Measurements from ENCODE around the gene AIPL1. TPM values are rescaled to one million over a fixed set of nuclear protein-coding genes. Genes with fewer than 3 reads are reported as not detected.

The AIPL1 gene
- total and polyA plus RNA-seq, 2 experiments from 2014 or later: 0.17 to 0.24 TPM

- no peak overlapping the region for H3K4me3 Mint-ChIP-seq
- no peak overlapping the region for H3K4me2 ChIP-seq
- H3K4me1 Mint-ChIP-seq: no peaks in the 10 kb centered on the region; the same call in 2 of the 3 replicates
- 0 out of 2 replicates have a peak, but pooled peaks cover 3% of the 10 kb centered on the region for H3K36me3 ChIP-seq (ENCODE audit: insufficient read depth)
- H3K27me3 Mint-ChIP-seq (ENCODE audit: insufficient read depth, low read depth, poor library complexity): peaks cover 4% of the 10 kb centered on the region
- H3K27ac ChIP-seq (ENCODE audit: low read depth): no peak overlapping the region
- H3K9me2 ChIP-seq (ENCODE audit: insufficient read depth): no peaks in the 10 kb centered on the region
- H3K4me1 ChIP-seq (ENCODE audit: insufficient read depth): no peaks in the 10 kb centered on the region
- no peaks in the 10 kb centered on the region for H3F3A ChIP-seq (replicated peaks; ENCODE audit: low read depth)
- no peak overlapping the region for H2AFZ ChIP-seq
- H3K36me3 Mint-ChIP-seq (ENCODE audit: low read depth): peaks cover 13% of the 10 kb centered on the region; the same call in 2 of the 3 replicates
- no peaks in the 10 kb centered on the region for H3K79me2 ChIP-seq (replicated peaks; ENCODE audit: insufficient read depth)
- ATAC-seq (no peak), DNase-seq (ENCODE audit: low spot score) (no peak)
- peaks cover 20% of the 10 kb centered on the region for H3K9me3 Mint-ChIP-seq
- H4K20me1 ChIP-seq (replicated peaks; ENCODE audit: insufficient read depth): no peaks in the 10 kb centered on the region
- no peaks in the 10 kb centered on the region for H3K27me3 ChIP-seq (ENCODE audit: insufficient read depth)
- no peak overlapping the region for H3K4me3 ChIP-seq
- no peak overlapping the region for H3K27ac Mint-ChIP-seq
- TF ChIP-seq ZNF331 (CRISPR knock-in tag; IDR thresholded peaks at IDR 0.05; ENCODE audit: low read depth) (no peak), EZH2 (IDR thresholded peaks at IDR 0.05; ENCODE audit: low read depth, unreplicated experiment) (no peak), STAT1 (IDR thresholded peaks at IDR 0.05; ENCODE audit: unreplicated experiment) (no peak), ZNF462 (CRISPR knock-in tag; IDR thresholded peaks at IDR 0.05) (no peak), CREB1 (CRISPR knock-in tag; IDR thresholded peaks at IDR 0.05; ENCODE audit: low read depth) (no peak), EZH2phosphoT487 (IDR thresholded peaks at IDR 0.05; ENCODE audit: unreplicated experiment) (no peak), ZNF114 (CRISPR knock-in tag; IDR thresholded peaks at IDR 0.05) (no peak), POLR2AphosphoS5 (IDR thresholded peaks at IDR 0.05; ENCODE audit: low read depth) (no peak)
- TF ChIP-seq, protein P1, sequence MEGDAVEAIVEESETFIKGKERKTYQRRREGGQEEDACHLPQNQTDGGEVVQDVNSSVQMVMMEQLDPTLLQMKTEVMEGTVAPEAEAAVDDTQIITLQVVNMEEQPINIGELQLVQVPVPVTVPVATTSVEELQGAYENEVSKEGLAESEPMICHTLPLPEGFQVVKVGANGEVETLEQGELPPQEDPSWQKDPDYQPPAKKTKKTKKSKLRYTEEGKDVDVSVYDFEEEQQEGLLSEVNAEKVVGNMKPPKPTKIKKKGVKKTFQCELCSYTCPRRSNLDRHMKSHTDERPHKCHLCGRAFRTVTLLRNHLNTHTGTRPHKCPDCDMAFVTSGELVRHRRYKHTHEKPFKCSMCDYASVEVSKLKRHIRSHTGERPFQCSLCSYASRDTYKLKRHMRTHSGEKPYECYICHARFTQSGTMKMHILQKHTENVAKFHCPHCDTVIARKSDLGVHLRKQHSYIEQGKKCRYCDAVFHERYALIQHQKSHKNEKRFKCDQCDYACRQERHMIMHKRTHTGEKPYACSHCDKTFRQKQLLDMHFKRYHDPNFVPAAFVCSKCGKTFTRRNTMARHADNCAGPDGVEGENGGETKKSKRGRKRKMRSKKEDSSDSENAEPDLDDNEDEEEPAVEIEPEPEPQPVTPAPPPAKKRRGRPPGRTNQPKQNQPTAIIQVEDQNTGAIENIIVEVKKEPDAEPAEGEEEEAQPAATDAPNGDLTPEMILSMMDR (conservative IDR thresholded peaks at IDR 0.05; ENCODE audit: low read depth in 2 of 2): no peak
- TF ChIP-seq, protein P2, sequence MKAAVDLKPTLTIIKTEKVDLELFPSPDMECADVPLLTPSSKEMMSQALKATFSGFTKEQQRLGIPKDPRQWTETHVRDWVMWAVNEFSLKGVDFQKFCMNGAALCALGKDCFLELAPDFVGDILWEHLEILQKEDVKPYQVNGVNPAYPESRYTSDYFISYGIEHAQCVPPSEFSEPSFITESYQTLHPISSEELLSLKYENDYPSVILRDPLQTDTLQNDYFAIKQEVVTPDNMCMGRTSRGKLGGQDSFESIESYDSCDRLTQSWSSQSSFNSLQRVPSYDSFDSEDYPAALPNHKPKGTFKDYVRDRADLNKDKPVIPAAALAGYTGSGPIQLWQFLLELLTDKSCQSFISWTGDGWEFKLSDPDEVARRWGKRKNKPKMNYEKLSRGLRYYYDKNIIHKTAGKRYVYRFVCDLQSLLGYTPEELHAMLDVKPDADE (IDR thresholded peaks at IDR 0.05): no peak
Observed at GRCh38 chr17:6429266-6429665, 5.7 kb downstream of the AIPL1 start.
